GM21737 (cell line): Measurements from ENCODE around the gene PRPF4.
"Not testable (repeated sequence)": the region's sequence is repeated elsewhere in the genome, so short reads cannot be mapped to it uniquely, and the experiment has no call there.

Experiments
- ATAC-seq: cut with Tn5 transposase; IDR thresholded peaks from one replicate; pipeline ENCODE4 v1.9.1; 2021; ENCODE audit warnings: mild to moderate bottlenecking, moderate library complexity; ENCODE audit not compliant: unreplicated experiment

PRPF4 gene

DNA sequence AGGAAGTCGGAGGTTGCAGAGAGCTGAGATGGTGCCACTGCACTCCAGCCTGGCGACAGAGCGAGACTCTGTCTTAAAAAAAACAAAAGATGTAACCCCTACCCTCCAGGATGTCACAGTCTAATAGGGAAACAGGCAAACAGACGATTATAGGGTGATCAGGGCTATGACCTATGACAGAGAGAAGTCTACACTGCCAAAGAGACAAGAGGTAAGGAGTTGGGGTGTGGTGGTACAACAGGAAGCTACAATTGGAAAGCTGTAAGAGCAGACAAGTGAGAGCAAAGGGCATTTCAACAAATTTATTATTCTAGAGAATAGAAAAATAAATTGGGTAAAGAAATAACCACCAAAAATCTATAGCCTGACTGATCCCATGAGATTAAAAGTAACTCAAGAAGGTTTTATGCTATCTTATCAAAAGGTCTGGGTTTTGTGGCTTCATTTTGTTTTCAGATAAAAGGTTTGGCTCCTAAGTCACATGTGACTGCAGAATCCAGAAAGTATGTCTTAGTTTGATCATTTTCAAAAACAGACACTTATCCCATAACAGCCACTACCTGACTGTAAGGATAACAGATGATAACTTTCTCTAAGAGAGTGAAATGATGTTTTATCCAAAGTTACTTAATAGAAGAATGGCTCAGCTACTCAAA is 7.4 kb upstream of the PRPF4 start:
- ATAC-seq = no peak

DNA sequence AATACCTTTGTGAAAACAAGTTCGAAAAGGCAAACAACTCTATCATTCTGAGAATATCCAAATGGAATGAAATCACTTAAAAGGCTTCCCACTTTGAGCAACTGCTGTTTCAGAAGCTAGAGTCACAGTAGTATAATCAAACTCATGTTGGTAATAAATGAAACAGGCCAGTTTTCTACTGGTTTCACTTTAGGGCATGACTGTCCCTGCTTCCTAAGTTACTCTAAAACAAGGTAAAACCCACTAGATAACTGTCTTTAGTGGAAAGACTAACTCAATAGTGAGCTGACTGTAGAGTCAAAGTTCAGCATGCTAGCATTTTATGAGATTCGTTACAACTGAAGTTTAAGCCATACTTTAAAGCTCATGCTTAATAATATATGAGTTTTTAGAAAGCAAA is 6.1 kb upstream of the PRPF4 start:
- ATAC-seq = no peak

DNA sequence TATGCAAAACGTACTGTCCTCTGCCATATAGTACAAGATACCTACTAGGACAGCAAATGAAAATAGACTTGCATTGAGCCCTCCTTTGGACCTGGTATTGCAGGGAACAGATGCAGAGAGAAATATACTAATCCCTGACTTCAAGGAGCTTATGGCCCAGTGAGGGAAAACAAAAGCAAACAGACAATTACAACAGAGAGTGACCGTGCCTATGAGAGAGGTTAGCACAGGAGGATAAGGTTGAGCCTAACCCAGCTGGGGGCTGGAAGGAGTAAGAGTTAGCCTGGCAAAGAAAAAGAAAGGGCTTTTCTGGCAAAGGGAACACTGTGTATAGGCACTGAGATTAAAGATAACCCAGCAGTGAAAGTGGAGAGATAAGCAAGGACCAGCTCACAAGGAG is 5.6 kb upstream of the PRPF4 start:
- no peak for ATAC-seq

DNA sequence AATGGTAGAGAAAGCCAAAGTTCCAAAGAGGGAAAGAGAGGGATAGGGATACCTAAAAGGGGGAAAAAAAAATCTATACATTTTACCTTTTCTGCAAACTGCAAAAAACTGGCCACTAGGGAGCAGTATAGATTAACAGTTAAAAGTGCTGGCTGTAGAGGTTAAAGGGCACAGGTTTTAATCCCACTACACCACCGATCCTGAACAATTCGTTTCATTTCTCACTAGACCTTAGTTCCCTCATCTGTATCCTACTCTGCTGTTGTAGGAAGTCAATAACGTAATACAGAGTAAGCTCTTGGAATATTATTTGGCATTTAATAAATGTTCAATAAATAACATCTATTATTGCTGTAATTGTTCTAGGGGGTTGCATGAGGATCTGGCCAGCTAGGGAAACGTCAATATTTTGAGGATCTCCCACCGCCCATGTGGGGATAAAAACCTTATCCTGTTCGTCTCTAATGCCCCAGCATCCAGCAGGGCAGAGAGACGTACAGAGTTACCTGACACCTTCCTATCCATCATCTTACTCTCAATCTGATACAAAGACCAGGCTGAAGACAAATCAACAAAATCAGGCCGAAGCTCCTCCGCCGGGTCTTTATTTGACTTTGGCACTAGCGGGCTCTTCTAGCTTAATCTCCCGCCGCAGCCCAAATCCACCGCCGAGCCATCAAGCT is 843 bp upstream of the PRPF4 start:
- peak; percentile 6 for ATAC-seq

DNA sequence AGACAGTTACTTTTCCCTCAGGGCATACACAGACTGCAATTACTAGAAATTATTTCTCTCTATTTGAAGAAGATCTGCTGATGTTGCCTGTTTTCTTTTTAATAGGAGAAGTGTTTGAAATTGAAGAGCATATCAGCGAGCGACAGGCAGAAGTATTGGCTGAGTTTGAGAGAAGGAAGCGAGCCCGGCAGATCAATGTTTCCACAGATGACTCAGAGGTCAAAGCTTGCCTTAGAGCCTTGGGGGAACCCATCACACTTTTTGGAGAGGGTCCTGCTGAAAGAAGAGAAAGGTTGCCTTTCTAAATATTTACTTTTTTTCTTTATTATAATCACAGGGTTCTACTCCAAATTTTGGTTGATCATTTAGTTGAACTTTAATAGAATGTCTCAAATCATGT is 3.4 kb downstream of the PRPF4 start:
- no peak for ATAC-seq

DNA sequence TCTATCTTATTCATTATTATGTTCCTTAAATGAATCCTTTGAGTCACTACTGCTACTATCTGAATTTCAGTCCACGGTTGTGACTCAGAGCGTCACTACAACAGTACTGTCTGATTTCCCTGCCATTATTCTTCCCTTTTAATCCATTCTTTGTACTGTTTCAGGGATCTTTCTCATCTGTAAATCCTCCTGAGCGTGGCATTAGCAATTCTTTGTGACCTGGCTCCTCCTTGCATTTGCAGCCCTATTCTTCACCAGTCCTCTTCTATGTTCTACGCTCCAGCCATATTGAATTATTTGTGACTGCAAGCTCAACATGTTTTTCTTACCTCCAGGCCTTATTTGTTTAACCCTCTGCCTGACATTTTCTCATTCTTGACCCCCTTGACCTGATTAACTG is 5.9 kb downstream of the PRPF4 start:
- ATAC-seq = no peak

DNA sequence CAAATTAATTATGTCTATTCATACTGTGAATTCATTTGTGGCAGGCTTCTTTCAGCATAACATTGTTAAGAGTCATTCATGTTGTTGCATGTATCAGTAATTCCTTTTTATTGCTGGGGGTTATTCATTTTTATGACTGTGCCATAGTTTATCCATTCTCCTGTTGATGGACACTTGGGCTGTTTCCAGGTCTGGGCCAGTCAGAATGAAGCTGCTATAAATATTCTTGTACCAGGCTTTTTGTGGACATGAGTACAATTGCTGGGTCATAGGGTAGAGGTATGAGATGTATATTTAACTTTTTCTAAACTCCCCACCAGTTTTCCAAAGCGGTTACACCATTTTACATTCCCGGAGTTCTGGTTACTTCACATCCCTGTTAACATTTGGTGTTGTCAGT is 13.6 kb downstream of the PRPF4 start:
- no peak for ATAC-seq

DNA sequence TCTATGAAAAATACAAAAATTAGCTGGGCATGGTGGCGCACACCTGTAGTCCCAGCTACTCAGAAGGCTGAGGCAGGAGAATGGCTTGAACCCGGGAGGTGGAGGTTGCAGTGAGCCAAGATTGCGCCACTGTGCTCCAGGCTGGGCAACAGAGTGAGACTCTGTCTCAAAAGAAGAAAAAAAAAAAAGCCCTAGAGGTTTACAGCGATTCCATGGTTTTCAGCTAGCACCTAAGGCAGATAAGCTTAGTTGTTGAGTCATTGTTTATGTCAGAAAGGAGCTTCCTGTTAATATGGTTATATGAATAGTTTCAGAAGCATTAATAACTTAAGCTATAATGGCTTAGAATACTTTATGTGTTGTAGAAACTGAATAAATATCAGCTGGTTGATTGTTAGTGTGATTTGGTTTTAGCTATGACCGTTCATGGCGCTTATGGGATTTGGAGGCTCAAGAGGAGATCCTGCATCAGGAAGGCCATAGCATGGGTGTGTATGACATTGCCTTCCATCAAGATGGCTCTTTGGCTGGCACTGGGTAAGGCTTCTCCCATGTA is 14.7 kb downstream of the PRPF4 start:
- ATAC-seq = no peak

DNA sequence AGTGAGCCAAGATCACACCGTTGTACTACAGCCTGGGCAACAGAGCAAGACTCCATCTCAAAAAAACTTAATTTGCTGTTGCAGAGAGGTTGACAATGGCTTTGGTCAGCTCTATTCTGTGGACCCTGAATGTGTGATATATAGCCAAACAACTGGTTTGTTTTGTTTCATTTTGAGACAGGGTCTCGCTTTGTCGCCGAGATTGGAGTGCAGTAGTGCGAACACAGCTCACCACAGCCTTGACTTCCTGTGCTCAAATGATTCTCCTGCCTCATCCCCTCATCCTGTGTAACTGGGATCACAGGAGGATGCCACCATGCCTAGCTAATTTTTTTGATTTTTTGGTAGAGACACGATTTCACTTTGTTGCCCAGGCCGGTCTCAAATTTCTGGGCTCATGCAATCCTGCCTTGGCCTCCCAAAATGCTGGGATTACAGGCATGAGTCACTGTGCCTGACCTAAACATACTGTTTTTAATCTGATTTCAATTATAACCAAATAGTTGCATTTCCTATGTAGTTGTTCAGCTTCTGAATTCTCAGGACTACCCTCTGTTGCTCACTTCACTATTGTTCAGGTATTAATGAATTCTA is 17.9 kb downstream of the PRPF4 start:
- ATAC-seq = no peak

DNA sequence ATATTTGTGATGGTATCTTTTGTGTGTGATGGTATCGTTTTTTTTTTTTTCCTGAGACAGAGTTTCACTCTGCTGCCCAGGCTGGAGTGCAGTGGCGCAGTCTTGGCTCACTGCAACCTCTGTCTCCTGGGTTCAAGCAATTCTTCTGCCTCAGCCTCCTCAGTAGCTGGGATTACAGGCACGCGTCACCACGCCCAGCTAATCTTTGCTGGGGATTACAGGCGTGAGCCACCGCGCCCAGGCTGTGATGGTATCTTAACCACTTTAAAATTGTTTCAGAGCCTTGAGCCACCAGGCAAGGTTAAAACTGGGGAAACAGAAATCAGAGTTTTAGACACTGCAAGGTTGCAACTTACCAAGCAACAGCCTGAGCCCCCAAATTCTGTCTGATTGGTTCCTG is 20.8 kb downstream of the PRPF4 start:
- ATAC-seq = not testable (repeated sequence)

DNA sequence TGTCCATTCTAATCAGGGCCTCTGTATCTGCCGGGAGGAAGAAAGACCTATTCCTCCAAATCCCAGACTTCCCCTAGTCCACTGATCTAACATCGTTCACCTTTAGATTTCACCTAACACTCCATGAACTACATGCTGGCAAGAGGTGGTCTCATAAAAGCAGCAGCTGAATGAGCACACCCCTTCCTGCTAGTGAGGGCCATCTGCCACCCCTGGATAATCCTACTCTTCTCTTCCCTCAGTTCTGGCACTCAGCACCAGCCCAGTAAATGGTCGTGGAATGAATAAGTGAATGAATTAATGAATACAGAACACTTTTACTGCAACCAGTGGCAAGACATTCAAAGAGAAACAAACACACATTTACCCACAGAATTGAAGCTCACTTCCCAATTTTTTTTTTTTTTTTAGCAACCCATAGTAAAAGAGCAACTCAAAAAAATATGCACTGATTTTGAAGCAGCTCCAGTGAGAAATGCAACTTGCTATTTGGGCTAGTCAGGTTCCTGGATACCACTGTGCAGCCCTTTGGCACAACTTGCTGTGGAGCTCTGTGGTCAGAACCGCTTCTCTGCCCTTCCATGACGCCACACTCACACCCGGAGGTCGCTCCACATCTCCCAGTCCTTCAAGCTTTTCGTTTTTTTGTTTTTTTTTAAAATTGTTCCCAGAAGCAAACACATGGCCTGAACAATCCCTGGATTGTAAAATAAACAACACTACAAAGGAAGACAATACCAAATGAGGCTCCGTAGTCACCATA is 21.5 kb downstream of the PRPF4 start:
- no peak for ATAC-seq

DNA sequence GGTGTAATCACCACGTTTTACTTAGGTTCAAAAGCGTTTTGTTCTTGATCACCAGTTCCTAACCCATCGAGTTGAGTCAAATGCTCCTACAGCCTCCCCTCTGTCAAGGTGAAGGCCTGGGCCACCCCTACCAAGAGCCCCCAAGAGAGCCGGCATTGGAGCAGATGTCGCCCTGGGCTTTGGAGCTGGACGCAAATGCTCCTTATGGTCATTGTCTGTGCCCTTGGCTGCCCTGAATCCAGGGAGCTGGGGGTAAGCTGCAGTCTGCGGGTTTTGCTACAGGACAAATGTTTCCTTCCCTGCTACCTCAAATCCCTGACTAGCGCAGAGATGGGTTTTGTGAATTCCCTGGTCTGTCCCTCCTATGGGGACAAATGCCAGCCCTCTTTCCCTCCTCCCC is 22.9 kb downstream of the PRPF4 start:
- no peak for ATAC-seq

DNA sequence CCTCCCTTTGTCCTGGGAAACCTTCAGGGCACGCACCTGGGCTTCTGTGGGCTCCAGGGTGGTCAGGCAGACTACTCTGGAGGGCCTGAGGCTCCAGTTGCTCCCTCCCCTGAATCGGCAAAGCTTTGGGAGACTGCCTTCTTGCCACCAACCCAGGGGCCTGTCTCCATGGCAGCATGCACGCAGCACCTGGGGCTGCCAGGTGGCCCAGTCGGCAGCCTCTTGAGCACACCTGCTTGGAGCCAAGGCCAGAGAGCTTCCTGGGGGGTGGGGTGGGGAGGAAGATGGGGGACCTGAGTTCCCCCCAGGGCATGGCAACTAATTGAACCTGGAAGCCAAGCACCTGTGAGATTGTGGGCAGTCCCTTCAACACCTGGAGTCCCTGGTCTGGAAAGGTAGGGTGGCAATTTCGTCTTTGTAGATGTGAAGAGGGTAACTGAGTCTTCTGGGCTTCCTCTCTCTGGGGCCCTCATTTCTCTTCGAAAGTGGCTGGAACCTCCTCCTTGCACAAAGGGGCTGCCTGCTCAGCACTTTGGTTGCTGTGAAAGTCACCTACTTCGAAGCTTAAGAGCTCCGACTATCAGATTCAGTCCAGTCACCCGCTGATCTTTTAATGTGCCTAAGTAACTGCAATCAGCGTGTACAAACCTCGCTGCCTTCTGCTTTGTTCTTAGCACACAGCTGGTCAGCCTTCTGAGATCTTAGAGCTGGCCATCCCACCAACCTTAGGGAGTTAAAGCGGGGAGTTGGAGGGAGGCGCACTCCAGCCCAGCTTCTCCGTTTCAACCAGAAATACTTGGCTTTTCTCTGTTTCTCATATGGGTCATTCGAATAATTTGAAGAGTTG is 23.7 kb downstream of the PRPF4 start:
- ATAC-seq = no peak

DNA sequence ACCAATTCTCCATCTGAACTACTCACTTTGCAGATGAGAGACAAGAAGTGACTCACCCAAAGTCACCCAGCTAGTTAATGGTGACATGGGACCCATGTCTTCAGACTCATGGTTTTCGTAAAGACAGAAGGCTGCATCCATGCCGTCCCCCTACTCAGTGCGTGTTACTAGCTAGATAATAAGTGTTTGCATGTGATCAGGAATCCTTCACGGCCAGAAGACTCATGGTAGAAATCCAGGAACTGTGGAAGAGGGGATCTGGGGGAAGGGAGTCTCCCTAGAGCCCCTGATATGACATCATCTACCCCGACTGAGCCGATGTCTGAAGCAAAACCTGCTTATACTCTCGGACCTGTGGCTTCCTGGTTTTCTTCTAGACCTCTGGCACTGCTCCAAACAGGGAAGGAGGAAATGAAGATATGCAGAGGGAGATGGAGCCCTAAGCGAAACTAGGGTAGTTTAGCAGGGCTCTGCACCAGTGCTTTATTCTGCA is 24.4 kb downstream of the PRPF4 start:
- ATAC-seq = no peak

DNA sequence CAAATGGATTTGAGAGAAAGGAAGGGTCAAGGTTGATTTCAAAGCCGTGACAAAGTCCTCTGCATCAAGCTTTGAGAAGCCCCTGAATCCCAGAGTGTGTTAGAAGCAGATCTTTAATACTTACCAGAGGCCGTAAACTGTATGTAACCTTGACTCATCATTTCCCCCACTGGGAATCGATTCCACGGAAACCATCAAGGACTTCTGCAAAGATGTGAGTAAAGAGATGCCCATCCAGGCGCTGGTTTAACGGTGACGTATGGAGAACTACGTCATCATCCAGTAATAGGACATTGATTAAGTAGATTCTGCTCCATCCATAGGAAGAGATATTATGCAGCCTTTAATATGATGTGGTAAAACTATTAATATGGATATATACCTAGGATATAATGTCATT is 26.1 kb downstream of the PRPF4 start:
- no peak for ATAC-seq

DNA sequence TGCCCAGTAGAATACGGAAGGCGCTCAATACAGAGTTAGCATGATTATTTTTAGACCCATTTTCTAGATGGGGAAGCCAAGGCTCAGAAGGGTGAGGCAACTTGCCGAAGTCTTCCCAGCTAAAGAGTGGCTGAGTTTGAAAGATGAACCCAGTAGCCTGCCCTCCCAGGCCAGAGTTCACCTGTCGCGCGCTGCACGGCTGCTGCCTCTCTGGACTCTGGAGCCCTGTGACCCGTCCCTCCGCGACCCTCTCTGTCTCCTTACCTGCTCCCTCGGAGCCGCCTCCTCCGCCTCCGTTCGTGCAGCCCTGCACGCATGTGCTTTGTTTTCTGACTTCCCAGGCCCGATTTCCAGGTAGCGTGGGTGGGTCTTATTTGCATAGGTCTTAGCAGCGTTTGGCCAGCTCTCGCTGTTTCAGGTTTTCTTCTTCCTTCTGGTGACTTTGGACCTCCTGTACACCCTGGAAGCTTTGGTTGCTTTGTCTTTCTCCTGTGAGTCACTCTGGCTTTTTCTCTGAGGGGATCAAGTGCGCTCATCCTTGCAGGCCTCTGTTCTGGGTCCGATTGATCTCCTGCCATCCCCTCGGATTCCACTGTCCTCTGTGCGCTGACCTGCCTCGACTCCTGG is 27.4 kb downstream of the PRPF4 start, which contains the start of gene RNF183:
RNF183 (minus strand) TSS at position 585 of the 627 bp plus-strand sequence. CDS start 5,192 bp downstream, outside the sequence.
- no peak for ATAC-seq

DNA sequence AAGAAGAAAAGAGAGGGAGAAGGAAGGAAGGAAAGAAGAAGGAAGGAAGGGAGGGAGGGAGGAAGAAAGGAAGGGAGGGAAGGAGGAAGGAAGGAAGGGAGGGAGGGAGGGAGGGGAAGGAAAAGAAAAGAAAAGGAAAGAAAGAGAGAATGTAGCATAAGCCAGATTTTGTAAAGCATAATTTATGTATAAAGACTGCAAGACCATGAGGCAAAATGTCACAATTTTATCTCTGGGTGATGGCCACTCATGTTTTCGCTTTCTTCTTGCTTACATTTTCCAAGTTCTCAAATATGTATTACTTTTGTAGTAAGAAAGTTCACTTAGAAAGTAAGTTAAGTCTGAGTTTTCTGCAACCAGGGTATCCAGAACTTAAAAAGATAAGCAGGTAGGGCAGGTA is 31.1 kb downstream of the PRPF4 start:
- no peak for ATAC-seq

DNA sequence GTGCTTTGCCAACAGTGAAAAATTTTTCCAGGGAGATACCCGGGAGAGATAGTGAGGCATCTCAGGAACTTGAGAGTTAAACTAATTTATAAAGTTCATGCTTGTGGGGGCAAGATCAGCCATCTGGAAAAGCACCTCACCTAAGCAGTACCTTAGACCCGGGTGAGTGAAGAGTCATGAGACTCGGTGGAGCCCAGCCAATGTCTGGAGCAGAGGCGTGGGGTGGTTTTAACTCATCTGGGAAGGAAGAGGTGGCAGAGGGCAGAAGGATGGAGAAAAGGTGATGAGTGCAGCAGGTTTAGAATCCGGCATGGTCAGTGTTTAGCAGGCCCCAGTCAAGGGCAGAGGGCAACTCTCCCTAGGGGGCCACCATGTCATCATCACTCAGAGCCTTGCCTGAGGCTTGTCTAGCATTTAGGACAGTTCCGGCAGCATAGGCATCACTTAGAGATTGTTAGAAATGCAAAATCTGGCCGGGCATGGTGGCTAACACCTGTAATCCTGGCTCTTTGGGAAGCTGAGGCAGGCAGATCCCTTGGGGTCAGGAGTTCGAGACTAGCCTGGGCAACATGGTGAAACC is 32.0 kb downstream of the PRPF4 start:
- ATAC-seq = no peak

DNA sequence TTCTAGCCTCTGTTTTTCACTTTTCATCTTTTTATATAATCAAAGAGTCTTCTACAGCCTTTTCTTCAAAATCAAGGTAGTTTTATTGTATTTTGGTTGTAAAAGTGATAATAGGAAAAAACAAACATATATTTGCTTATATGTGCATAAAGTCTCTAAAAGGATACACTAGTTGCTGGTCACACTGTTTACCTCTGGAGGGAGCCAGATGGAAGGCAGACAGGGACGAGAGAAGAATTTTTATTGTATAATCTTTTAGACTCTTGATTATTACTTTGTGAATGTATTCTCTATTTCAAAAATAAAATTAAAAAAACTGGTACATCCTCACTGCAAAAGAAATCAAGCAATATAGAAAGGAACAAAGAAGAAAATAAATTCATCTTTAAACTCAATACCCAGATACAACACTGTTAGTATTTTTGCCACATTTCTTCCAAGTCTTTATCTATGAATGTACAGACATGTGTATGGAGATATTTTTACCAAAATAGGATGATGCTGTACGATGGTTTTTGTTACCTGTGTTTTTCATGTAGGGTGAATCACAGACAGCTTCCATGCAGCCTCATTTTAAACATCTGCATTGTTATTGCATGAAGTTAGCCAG is 33.9 kb downstream of the PRPF4 start:
- no peak for ATAC-seq
